Measurements from ENCODE around the gene SUSD1. TPM values are rescaled to one million over a fixed set of nuclear protein-coding genes. Genes with fewer than 3 reads are reported as not detected.
A peak's percentile ranks its signal among the peaks of the same experiment; 100 is the strongest.
"Not testable (repeated sequence)": the region's sequence is repeated elsewhere in the genome, so short reads cannot be mapped to it uniquely, and the experiment has no call there.

The SUSD1 gene
- total RNA-seq, 1 experiment from 2014 or later: 7.4 TPM

GRCh38 chr9:112140936-112141335, 34.2 kb downstream of the SUSD1 start:
- POLR2A ChIA-PET (ENCODE audit: unreplicated experiment): no interaction called here
- BruUV-seq (replicated peaks): no TSS peak
- intact Hi-C loops (cut with micrococcal nuclease): no loop called here

DNA sequence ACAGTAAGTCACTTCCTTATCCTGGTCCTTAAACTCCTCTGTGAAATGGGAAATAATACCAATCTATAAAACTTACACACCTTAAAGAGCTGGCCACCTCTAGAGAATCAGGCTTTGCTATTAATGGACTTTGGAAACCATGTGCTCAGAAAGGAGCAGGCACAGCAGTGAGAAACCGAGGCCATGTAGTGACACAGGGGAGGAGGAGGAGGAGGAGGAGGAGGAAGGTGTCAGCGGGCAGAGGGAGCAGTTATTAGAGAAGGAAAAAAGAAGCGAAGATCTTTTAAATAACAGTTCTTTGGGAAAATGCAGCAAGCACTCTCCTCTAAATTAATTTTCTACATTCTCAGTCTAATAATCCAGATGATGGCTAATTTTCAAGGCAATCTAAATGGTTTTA, 38.0 kb downstream of the SUSD1 start:
- H4K20me1 ChIP-seq (ENCODE audit: low read length): no peaks in the 10 kb centered on the region
- TF ChIP-seq EZH2 (IDR thresholded peaks at IDR 0.05; ENCODE audit: low read length, unreplicated experiment) (no peak), CTCF (conservative IDR thresholded peaks at IDR 0.05; ENCODE audit: low read depth, low read length) (no peak)
- no peaks in the 10 kb centered on the region for H3K9me2 ChIP-seq (replicated peaks; ENCODE audit: low read length)
- no peak overlapping the region for H3K4me2 ChIP-seq (ENCODE audit: low read length)
- no TSS peak for BruUV-seq (replicated peaks)
- H3K9me3 ChIP-seq (ENCODE audit: low read length): no peaks in the 10 kb centered on the region
- H3F3A ChIP-seq (ENCODE audit: low read length, unreplicated experiment): no peaks in the 10 kb centered on the region
- no peaks in the 10 kb centered on the region for H3K27me3 ChIP-seq (ENCODE audit: low read length)
- H3K9ac ChIP-seq (ENCODE audit: low read length): no peak overlapping the region
- ChIA-PET POLR2A (ENCODE audit: unreplicated experiment) (no interaction called here), CTCF (no interaction called here)
- H2AFZ ChIP-seq (ENCODE audit: low read length): no peak overlapping the region
- DNase-seq (no peak), ATAC-seq (no peak)
- no peak overlapping the region for H3K4me3 ChIP-seq (ENCODE audit: low read length)
- peaks cover 11% of the 10 kb centered on the region for H3K4me1 ChIP-seq (ENCODE audit: insufficient read depth, low read length)
- H3K36me3 ChIP-seq (ENCODE audit: low read depth, low read length): no peaks in the 10 kb centered on the region
- H3K79me2 ChIP-seq (ENCODE audit: low read length): no peaks in the 10 kb centered on the region
- intact Hi-C loops (cut with micrococcal nuclease): no loop called here
- H3K27ac ChIP-seq (ENCODE audit: low read length): no peak overlapping the region

More at GRCh38 chr9:112140936-112141335, 34.2 kb downstream of the SUSD1 start:
- Histone ChIP-seq H3K9me2 (replicated peaks; ENCODE audit: low read length) (no peaks in the 10 kb centered on the region), H3F3A (ENCODE audit: low read length, unreplicated experiment) (no peaks in the 10 kb centered on the region), H4K20me1 (ENCODE audit: low read length) (no peaks in the 10 kb centered on the region), H3K36me3 (ENCODE audit: low read depth, low read length) (no peaks in the 10 kb centered on the region), H3K27ac (ENCODE audit: low read length) (peak overlapping the region; percentile 77), H3K27me3 (ENCODE audit: low read length) (no peaks in the 10 kb centered on the region), H3K4me2 (ENCODE audit: low read length) (no peak overlapping the region), H3K9me3 (ENCODE audit: low read length) (no peaks in the 10 kb centered on the region), H3K79me2 (ENCODE audit: low read length) (no peaks in the 10 kb centered on the region), H2AFZ (ENCODE audit: low read length) (no peak overlapping the region), H3K4me3 (ENCODE audit: low read length) (no peak overlapping the region), H3K4me1 (ENCODE audit: insufficient read depth, low read length) (peaks cover 26% of the 10 kb centered on the region), H3K9ac (ENCODE audit: low read length) (no peak overlapping the region)
- ATAC-seq (peak; percentile 91), DNase-seq (peak; percentile 84)
- TF ChIP-seq EZH2phosphoT487 (IDR thresholded peaks at IDR 0.05; ENCODE audit: borderline replicate concordance, low read length) (no peak), EZH2 (IDR thresholded peaks at IDR 0.05; ENCODE audit: low read length, unreplicated experiment) (no peak), CTCF (conservative IDR thresholded peaks at IDR 0.05; ENCODE audit: low read depth, low read length) (no peak)
- CTCF ChIA-PET: interaction anchor here (1.0 kb wide), 1 partner anchor 219 kb away, joined by 3 read pairs; no protein-coding TSS in a partner anchor

- Histone ChIP-seq H3K4me3 (ENCODE audit: low read length) (no peak overlapping the region), H3K4me1 (ENCODE audit: insufficient read depth, low read length) (peaks cover 5% of the 10 kb centered on the region), H2AFZ (ENCODE audit: low read length) (no peak overlapping the region), H3K9me3 (ENCODE audit: low read length) (no peaks in the 10 kb centered on the region), H3K27ac (ENCODE audit: low read length) (no peak overlapping the region), H3K9ac (ENCODE audit: low read length) (no peak overlapping the region), H3K36me3 (ENCODE audit: low read depth, low read length) (no peaks in the 10 kb centered on the region), H3K79me2 (ENCODE audit: low read length) (no peaks in the 10 kb centered on the region), H3K27me3 (ENCODE audit: low read length) (no peaks in the 10 kb centered on the region), H4K20me1 (ENCODE audit: low read length) (no peaks in the 10 kb centered on the region), H3F3A (ENCODE audit: low read length, unreplicated experiment) (no peaks in the 10 kb centered on the region), H3K4me2 (ENCODE audit: low read length) (no peak overlapping the region), H3K9me2 (replicated peaks; ENCODE audit: low read length) (no peaks in the 10 kb centered on the region)
- no peak for ATAC-seq
- no TSS peak for BruUV-seq (replicated peaks)
- no peak for TF ChIP-seq CTCF (conservative IDR thresholded peaks at IDR 0.05; ENCODE audit: low read depth, low read length)
- TF ChIP-seq EZH2phosphoT487 (IDR thresholded peaks at IDR 0.05; ENCODE audit: borderline replicate concordance, low read length): no peak
- no peak for TF ChIP-seq EZH2 (IDR thresholded peaks at IDR 0.05; ENCODE audit: low read length, unreplicated experiment)
- ChIA-PET POLR2A (ENCODE audit: unreplicated experiment) (no interaction called here), CTCF (no interaction called here)
- intact Hi-C loops (cut with micrococcal nuclease): no loop called here
- DNase-seq: peak; percentile 18
Observed at GRCh38 chr9:112135706-112136105, 39.4 kb downstream of the SUSD1 start.

- H3K9ac ChIP-seq (ENCODE audit: low read length); POLR2A ChIA-PET (ENCODE audit: unreplicated experiment); H3K27ac ChIP-seq (ENCODE audit: low read length); ATAC-seq; H3K4me1 ChIP-seq (ENCODE audit: insufficient read depth, low read length); H3F3A ChIP-seq (ENCODE audit: low read length, unreplicated experiment); H3K4me3 ChIP-seq (ENCODE audit: low read length); H3K79me2 ChIP-seq (ENCODE audit: low read length); H3K36me3 ChIP-seq (ENCODE audit: low read depth, low read length); BruUV-seq (replicated peaks); H2AFZ ChIP-seq (ENCODE audit: low read length); DNase-seq; intact Hi-C loops (cut with micrococcal nuclease); H3K9me2 ChIP-seq (replicated peaks; ENCODE audit: low read length); H3K27me3 ChIP-seq (ENCODE audit: low read length); H3K4me2 ChIP-seq (ENCODE audit: low read length); H4K20me1 ChIP-seq (ENCODE audit: low read length); H3K9me3 ChIP-seq (ENCODE audit: low read length): not testable (repeated sequence)
- CTCF ChIA-PET: interaction anchor here (0.7 kb wide), 1 partner anchor 17 kb away, joined by 4 read pairs; no protein-coding TSS in a partner anchor
Observed at GRCh38 chr9:112133806-112134205, 41.3 kb downstream of the SUSD1 start.

Measured in PC-3 (cell line).